SJCRH30 (cell line): ENCODE results near the gene ADIG. TPM values are rescaled to one million over a fixed set of nuclear protein-coding genes. Genes with fewer than 3 reads are reported as not detected.

ENCODE experiments used
- DNase-seq, 2 experiments: peaks; one replicate each; pipeline ENCODE4 v3.0.0-alpha.2; 2015 to 2020
- H3K27ac ChIP-seq: fragments of 250-450 bp; sonication (Bioruptor Pico); 2 replicates; pipeline ENCODE4 v1.5.1; 2020; ENCODE audit warnings: mild to moderate bottlenecking, moderate library complexity
- H3K27me3 ChIP-seq: fragments of 250-450 bp; sonication (Bioruptor Pico); 2 replicates; pipeline ENCODE4 v1.5.1; 2020; ENCODE audit warnings: mild to moderate bottlenecking, moderate library complexity
- H3K36me3 ChIP-seq: fragments of 250-450 bp; sonication (Bioruptor Pico); 2 replicates; pipeline ENCODE4 v1.5.1; 2020; ENCODE audit warnings: mild to moderate bottlenecking, moderate library complexity
- H3K4me1 ChIP-seq: fragments of 250-450 bp; sonication (Bioruptor Pico); 2 replicates; pipeline ENCODE4 v1.5.1; 2020; ENCODE audit warnings: mild to moderate bottlenecking, moderate library complexity
- H3K4me3 ChIP-seq: fragments of 250-450 bp; sonication (Bioruptor Pico); 2 replicates; pipeline ENCODE4 v1.5.1; 2020; ENCODE audit warnings: mild to moderate bottlenecking, moderate library complexity
- H3K9me3 ChIP-seq: fragments of 250-450 bp; sonication (Bioruptor Pico); replicated peaks from 2 replicates; pipeline ENCODE4 v1.5.1; 2020; ENCODE audit warnings: mild to moderate bottlenecking, moderate library complexity
- total RNA-seq: library from RNA; depleted of rRNA; stranded (reverse); fragments of >200 nt; shearing (Covaris generic); gene quantifications from 2 replicates; pipeline ENCODE4 v1.2.3, GENCODE V29; 2014

Gene ADIG
- total RNA-seq, 1 experiment from 2014 or later = not detected

DNA sequence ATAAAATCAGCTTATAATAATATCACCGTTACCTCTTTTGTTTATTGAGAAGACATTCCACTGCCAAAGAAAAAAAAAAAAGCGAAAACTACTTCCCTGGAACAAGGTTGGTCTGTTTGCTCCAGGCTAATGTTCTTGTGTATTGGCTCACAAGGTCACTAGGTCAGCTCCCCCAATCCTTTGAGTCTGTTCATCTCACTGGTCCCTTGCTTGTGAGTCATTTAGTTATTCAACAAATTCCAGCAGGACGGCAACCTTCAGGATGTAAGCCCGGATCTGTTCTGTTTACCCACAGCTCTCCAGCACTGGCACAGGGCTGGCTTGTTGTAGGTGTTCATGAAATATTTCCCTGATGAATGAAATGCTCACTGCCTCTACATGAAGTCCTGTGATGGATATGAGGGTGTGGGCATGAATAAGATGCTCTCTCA is 23.9 kb downstream of the ADIG start:
- Histone ChIP-seq H3K9me3 (no peaks in the 10 kb centered on the region), H3K36me3 (no peaks in the 10 kb centered on the region), H3K4me1 (no peaks in the 10 kb centered on the region), H3K4me3 (no peak overlapping the region), H3K27ac (no peak overlapping the region), H3K27me3 (peaks cover 12% of the 10 kb centered on the region; the same call in 1 of the 2 replicates)
- no peak for DNase-seq

GRCh38 chr20:38607351-38607750 is 26.4 kb downstream of the ADIG start:
- Histone ChIP-seq H3K9me3 (no peaks in the 10 kb centered on the region), H3K27ac (no peak overlapping the region), H3K27me3 (peaks cover 9% of the 10 kb centered on the region; the same call in 1 of the 2 replicates), H3K4me1 (no peaks in the 10 kb centered on the region), H3K36me3 (no peaks in the 10 kb centered on the region), H3K4me3 (no peak overlapping the region)
- DNase-seq = no peak

- Histone ChIP-seq H3K27ac (no peak overlapping the region), H3K27me3 (peaks cover 9% of the 10 kb centered on the region; the same call in 1 of the 2 replicates), H3K4me3 (no peak overlapping the region), H3K9me3 (no peaks in the 10 kb centered on the region), H3K36me3 (no peaks in the 10 kb centered on the region), H3K4me1 (no peaks in the 10 kb centered on the region)
- DNase-seq = no peak
These were observed 27.2 kb downstream of the ADIG start for GRCh38 chr20:38608188-38608587.

DNA sequence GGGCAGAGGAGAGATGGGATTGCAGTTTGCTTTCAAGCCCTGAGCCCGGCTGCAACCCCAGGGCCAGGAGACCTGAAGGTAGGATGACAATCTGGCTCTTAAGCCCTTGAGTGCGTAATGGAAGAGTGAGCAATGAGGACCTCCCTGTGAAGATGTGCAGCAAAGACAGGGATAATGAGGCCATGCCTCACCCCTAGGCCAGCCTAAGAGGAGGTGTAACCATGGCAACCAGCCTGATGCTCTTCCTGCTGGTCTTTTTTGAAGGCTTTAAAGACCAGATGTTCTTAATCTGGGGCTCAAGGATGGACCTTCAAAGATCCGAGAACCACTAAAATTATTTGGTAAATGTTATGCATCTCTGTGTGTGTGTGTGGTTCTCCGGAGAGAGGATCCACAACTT is 28.8 kb downstream of the ADIG start:
- Histone ChIP-seq H3K27me3 (peaks cover 9% of the 10 kb centered on the region; the same call in 1 of the 2 replicates), H3K4me3 (no peak overlapping the region), H3K4me1 (no peaks in the 10 kb centered on the region), H3K27ac (no peak overlapping the region), H3K36me3 (no peaks in the 10 kb centered on the region), H3K9me3 (no peaks in the 10 kb centered on the region)
- no peak for DNase-seq

DNA sequence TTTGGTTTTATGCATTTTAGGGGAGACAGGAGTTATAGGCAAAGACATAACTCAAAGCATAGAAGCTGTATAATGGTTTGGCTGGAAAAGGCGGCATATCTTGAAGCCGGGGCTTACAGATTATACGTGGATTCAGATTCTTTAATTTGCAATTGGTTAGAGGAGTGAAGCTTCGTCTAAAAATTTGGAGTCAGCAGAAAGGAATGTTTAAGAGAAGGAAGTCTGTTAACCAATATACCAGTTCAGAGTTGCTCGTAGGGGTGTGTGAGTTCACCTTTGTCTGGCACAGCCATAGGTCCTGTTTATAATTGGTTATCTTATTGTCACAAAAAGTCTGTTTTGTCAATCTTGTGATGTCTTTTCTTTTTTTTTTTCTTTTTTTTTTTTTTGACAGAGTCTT is 29.5 kb downstream of the ADIG start:
- no peak for DNase-seq
- H3K9me3 ChIP-seq = no peaks in the 10 kb centered on the region
- peaks cover 9% of the 10 kb centered on the region; the same call in 1 of the 2 replicates for H3K27me3 ChIP-seq
- H3K4me3 ChIP-seq = no peak overlapping the region
- no peaks in the 10 kb centered on the region for H3K36me3 ChIP-seq
- no peaks in the 10 kb centered on the region for H3K4me1 ChIP-seq
- H3K27ac ChIP-seq = no peak overlapping the region

- Histone ChIP-seq H3K27me3 (peaks cover 9% of the 10 kb centered on the region; the same call in 1 of the 2 replicates), H3K27ac (no peak overlapping the region), H3K36me3 (no peaks in the 10 kb centered on the region), H3K4me3 (no peak overlapping the region), H3K9me3 (no peaks in the 10 kb centered on the region), H3K4me1 (no peaks in the 10 kb centered on the region)
- DNase-seq = no peak
These were observed 31.9 kb downstream of the ADIG start for GRCh38 chr20:38612751-38613515.

DNA sequence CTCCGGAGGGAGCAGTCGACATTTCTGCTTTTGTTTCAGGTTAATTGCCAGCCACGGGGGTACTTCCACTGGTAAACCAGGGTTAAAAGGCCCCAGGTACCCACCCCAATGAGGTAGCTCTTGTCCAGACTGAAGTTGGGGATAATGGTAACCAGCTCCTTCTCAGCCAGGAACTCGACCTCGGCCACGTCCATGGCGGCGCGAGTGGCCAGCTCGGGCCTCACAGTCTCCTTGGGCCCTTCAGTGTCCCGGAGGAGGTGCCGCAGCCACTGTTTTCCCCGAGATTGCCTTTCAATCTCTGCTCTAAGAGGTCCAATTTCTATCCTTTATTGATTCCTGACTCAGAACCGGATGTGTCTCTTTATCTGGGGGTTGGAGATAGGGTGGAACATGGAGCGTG is 34.3 kb downstream of the ADIG start:
- DNase-seq = no peak
- Histone ChIP-seq H3K27ac (no peak overlapping the region), H3K4me1 (no peaks in the 10 kb centered on the region), H3K4me3 (no peak overlapping the region), H3K9me3 (no peaks in the 10 kb centered on the region), H3K36me3 (no peaks in the 10 kb centered on the region), H3K27me3 (peaks cover 17% of the 10 kb centered on the region; the same call in 1 of the 2 replicates)

GRCh38 chr20:38616457-38616856 is 35.5 kb downstream of the ADIG start:
- H3K4me3 ChIP-seq = no peak overlapping the region
- DNase-seq = no peak
- peaks cover 24% of the 10 kb centered on the region; the same call in 1 of the 2 replicates for H3K27me3 ChIP-seq
- H3K9me3 ChIP-seq = no peaks in the 10 kb centered on the region
- no peaks in the 10 kb centered on the region for H3K4me1 ChIP-seq
- H3K27ac ChIP-seq = no peak overlapping the region
- H3K36me3 ChIP-seq = no peaks in the 10 kb centered on the region

GRCh38 chr20:38617011-38617829 is 36.2 kb downstream of the ADIG start:
- Histone ChIP-seq H3K4me1 (no peaks in the 10 kb centered on the region), H3K36me3 (no peaks in the 10 kb centered on the region), H3K4me3 (no peak overlapping the region), H3K9me3 (no peaks in the 10 kb centered on the region), H3K27ac (no peak overlapping the region), H3K27me3 (peaks cover 24% of the 10 kb centered on the region; the same call in 1 of the 2 replicates)
- DNase-seq = no peak

- peaks cover 24% of the 10 kb centered on the region; the same call in 1 of the 2 replicates for H3K27me3 ChIP-seq
- H3K36me3 ChIP-seq = no peaks in the 10 kb centered on the region
- no peak overlapping the region for H3K4me3 ChIP-seq
- DNase-seq = no peak
- H3K27ac ChIP-seq = no peak overlapping the region
- no peaks in the 10 kb centered on the region for H3K9me3 ChIP-seq
- H3K4me1 ChIP-seq = no peaks in the 10 kb centered on the region
These were observed 36.8 kb downstream of the ADIG start for GRCh38 chr20:38617830-38618196.

DNA sequence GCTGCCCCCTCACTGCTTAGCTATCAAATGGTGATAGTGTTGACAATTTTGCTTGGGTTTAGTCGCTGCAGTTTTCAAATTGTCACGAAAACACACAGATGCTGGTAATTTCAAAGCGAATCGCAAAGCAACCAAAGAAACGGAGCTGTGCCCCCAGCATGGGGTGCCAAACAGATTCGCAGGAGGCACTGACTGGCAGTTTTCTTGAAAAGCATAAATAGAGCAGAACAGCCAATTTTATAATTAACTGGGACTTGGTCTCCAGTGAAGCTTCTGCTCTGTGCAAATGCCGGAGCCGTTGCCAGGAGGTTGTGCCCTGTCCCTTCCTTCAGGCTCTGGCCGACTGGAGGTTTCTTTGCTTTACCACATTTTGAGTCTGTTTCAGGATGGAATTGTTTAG is 39.4 kb downstream of the ADIG start:
- Histone ChIP-seq H3K27me3 (peaks cover 24% of the 10 kb centered on the region; the same call in 1 of the 2 replicates), H3K36me3 (no peaks in the 10 kb centered on the region), H3K27ac (no peak overlapping the region), H3K4me1 (no peaks in the 10 kb centered on the region), H3K4me3 (no peak overlapping the region), H3K9me3 (no peaks in the 10 kb centered on the region)
- DNase-seq = no peak

GRCh38 chr20:38623061-38623460 is 42.1 kb downstream of the ADIG start:
- no peak for DNase-seq
- Histone ChIP-seq H3K36me3 (no peaks in the 10 kb centered on the region), H3K4me1 (no peaks in the 10 kb centered on the region), H3K9me3 (no peaks in the 10 kb centered on the region), H3K27ac (no peak overlapping the region), H3K4me3 (no peak overlapping the region), H3K27me3 (peaks cover 24% of the 10 kb centered on the region; the same call in 1 of the 2 replicates)

DNA sequence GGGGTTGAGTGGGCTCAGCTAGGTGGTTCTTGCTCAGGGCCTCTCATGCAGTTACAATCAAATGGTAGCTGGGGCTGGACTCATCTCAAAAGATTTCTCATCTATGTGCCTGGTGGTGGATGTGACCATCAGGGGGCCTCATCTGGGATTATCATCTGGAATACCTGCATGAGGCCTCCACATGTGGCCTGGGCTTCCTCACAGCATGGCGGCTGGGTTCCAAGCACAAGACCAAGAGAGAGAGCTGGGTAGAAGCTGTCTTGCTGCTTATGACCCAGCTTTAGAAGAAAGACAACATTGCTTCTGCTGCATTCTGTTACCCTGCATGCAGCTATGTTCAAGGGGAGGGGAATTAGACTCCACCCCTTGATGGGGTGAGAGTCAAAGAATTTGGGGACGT is 43.1 kb downstream of the ADIG start:
- H3K27ac ChIP-seq = no peak overlapping the region
- no peaks in the 10 kb centered on the region for H3K36me3 ChIP-seq
- no peak for DNase-seq
- H3K4me3 ChIP-seq = no peak overlapping the region
- peaks cover 16% of the 10 kb centered on the region; the same call in 1 of the 2 replicates for H3K27me3 ChIP-seq
- no peaks in the 10 kb centered on the region for H3K4me1 ChIP-seq
- H3K9me3 ChIP-seq = no peaks in the 10 kb centered on the region

DNA sequence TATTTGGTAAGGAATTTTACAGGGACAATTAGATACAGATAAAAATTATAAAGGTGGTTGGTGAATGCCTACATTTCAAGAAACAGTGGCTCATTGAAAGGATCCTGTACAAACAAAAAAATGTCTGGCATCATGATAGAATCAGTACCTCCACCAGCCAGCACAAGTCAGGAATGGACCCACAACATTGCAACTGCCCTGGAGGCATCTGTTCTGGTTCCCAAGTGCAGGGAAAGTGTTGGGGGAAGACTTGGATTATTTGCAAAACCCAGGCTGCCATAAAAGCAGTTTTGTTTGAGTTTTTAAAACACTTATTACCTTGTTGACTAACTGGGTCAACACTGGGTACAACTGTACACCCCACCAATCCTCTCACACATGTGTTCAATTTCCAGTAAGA is 44.9 kb downstream of the ADIG start:
- Histone ChIP-seq H3K36me3 (no peaks in the 10 kb centered on the region), H3K9me3 (no peaks in the 10 kb centered on the region), H3K27me3 (peaks cover 11% of the 10 kb centered on the region; the same call in 1 of the 2 replicates), H3K4me3 (no peak overlapping the region), H3K27ac (no peak overlapping the region), H3K4me1 (no peaks in the 10 kb centered on the region)
- no peak for DNase-seq
